ENCODE measurements around the gene HIKESHI.
A peak's percentile ranks its signal among the peaks of the same experiment; 100 is the strongest.
"Not testable (repeated sequence)": the region's sequence is repeated elsewhere in the genome, so short reads cannot be mapped to it uniquely, and the experiment has no call there.

HIKESHI gene

GRCh38 chr11:86302092-86302793 lies at the start of gene HIKESHI:
Gene HIKESHI (plus strand): TSS chr11:86302240. CDS start chr11:86302449, 209 bp downstream.
- peak; percentile 90 for DNase-seq

- DNase-seq: no peak
These were observed 46.1 kb upstream of the HIKESHI start for GRCh38 chr11:86255896-86256295.

- no peak for DNase-seq
These were observed 45.4 kb upstream of the HIKESHI start for GRCh38 chr11:86256608-86257007.

GRCh38 chr11:86257446-86257845 lies 44.6 kb upstream of the HIKESHI start:
- DNase-seq: no peak

GRCh38 chr11:86259730-86260129 lies 42.3 kb upstream of the HIKESHI start:
- no peak for DNase-seq

- DNase-seq: no peak
These were observed 40.7 kb upstream of the HIKESHI start for GRCh38 chr11:86261328-86261727.

- no peak for DNase-seq
These were observed 39.7 kb upstream of the HIKESHI start for GRCh38 chr11:86262387-86262786.

GRCh38 chr11:86264649-86265048 lies 37.4 kb upstream of the HIKESHI start:
- no peak for DNase-seq

GRCh38 chr11:86265194-86265593 lies 36.8 kb upstream of the HIKESHI start:
- no peak for DNase-seq

- no peak for DNase-seq
These were observed 32.4 kb upstream of the HIKESHI start for GRCh38 chr11:86269645-86270044.

- DNase-seq: no peak
These were observed 27.5 kb upstream of the HIKESHI start for GRCh38 chr11:86274503-86274902.

GRCh38 chr11:86274999-86275398 lies 27.0 kb upstream of the HIKESHI start:
- DNase-seq: no peak

GRCh38 chr11:86275493-86276370 lies 26.3 kb upstream of the HIKESHI start:
- DNase-seq: no peak

- DNase-seq: no peak
These were observed 24.3 kb upstream of the HIKESHI start for GRCh38 chr11:86277741-86278140.

- no peak for DNase-seq
These were observed 23.8 kb upstream of the HIKESHI start for GRCh38 chr11:86278226-86278625.

GRCh38 chr11:86279747-86280146 lies 22.3 kb upstream of the HIKESHI start:
- DNase-seq: no peak

GRCh38 chr11:86287468-86287796 lies 14.6 kb upstream of the HIKESHI start:
- DNase-seq: no peak

- no peak for DNase-seq
These were observed 13.1 kb upstream of the HIKESHI start for GRCh38 chr11:86288776-86289507.

GRCh38 chr11:86289508-86290280 lies 12.3 kb upstream of the HIKESHI start:
- DNase-seq: not testable (repeated sequence)

GRCh38 chr11:86291466-86292262 lies 10.4 kb upstream of the HIKESHI start:
- DNase-seq: peak; percentile 65

- DNase-seq: no peak
These were observed 9.0 kb upstream of the HIKESHI start for GRCh38 chr11:86292912-86293616.
